A673 (cell line): ENCODE results near the gene OR2T10.

Source experiments
- CTCF ChIP-seq: fragments of 300-800, 200-600 bp; sonication (generic); conservative IDR thresholded peaks from 2 replicates; pipeline ENCODE4 v1.5.1; 2017; ENCODE audit warnings: low read depth, mild to moderate bottlenecking, antibody characterized with exemption, low read length, moderate library complexity, mixed read lengths
- EZH2 ChIP-seq: fragments of 200-600 bp; sonication (generic); IDR thresholded peaks from 2 replicates; pipeline ENCODE4 v1.6.1; 2017; ENCODE audit warnings: borderline replicate concordance, low read depth, mild to moderate bottlenecking, mixed read lengths, antibody characterized with exemption, low read length; ENCODE audit not compliant: poor library complexity, severe bottlenecking

DNA sequence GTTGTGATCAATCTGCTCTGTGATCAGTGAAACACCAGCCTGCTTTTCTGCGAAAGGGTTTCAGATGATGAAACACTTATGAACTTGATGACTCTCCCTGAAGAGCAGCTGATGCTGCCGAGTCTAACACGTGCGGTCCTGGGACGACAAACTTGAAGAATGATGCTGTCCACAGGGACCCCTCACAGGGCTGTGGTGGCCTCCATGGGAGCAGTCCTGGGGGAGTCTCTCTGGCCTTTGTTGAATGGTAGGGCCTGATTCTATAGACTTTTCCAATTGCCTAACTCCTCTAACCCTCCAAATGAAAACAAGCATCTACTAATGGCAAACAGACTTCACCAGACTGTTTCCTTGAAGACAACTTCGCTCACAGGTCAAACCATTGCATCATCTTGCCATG lies at the start of gene OR2T10:
- TF ChIP-seq CTCF = no peak
- no peak for TF ChIP-seq EZH2
